HCT116 (cell line): ENCODE data around the gene AOC3. TPM values are rescaled to one million over a fixed set of nuclear protein-coding genes. Genes with fewer than 3 reads are reported as not detected.

Experiments used
- ATAC-seq: fragments of 200-7000 bp; cut with Tn5 transposase; 2 replicates; pipeline ENCODE4 v1.9.1; 2020; ENCODE audit warnings: mild to moderate bottlenecking, moderate library complexity
- BruUV-seq: library from RNA; stranded (reverse); fragments of 400-500 nt; replicated peaks from 2 replicates; lab custom pipeline; 2021; lab: Mats Ljungman, UMichigan
- CTCF ChIA-PET: fragments of 300-600 bp; sonication (Branson Sonifier 250); formaldehyde crosslinking; loops from one replicate; lab custom pipeline; 2021; ENCODE audit warnings: antibody characterized with exemption; lab: Charles Lee
- POLR2A ChIA-PET: fragments of 300-600, 350-600 bp; sonication (Branson Sonifier 250); formaldehyde crosslinking; loops from one replicate; lab custom pipeline; 2021; ENCODE audit warnings: antibody characterized with exemption; lab: Charles Lee
- RAD21 ChIA-PET, 2 experiments: fragments of 300-600 bp; sonication (Branson Sonifier 250); formaldehyde crosslinking; loops; one replicate each; lab custom pipeline; 2023; ENCODE audit warnings: low total read pairs in 2 of 2; ENCODE audit not compliant: uncharacterized antibody in 2 of 2, unreplicated experiment in 2 of 2, low non-redundant PET in 1 of 2; lab: Charles Lee
- DNase-seq: peaks from one replicate; pipeline ENCODE4 v3.0.0-alpha.2; 2010; ENCODE audit warnings: low read depth, low spot score
- H2AFZ ChIP-seq: fragments of 200-600 bp; shearing (Covaris generic), sonication (generic); 2 replicates; pipeline ENCODE4 v1.6.1; 2017; ENCODE audit warnings: low read depth, mixed run types, mixed read lengths, antibody characterized with exemption, low read length; ENCODE audit not compliant: poor library complexity, severe bottlenecking
- H3K27ac ChIP-seq: 2 replicates; pipeline ENCODE4 v1.5.1; 2012; ENCODE audit warnings: low read depth, low read length
- H3K27me3 ChIP-seq: fragments of 200-600 bp; sonication (generic); 2 replicates; pipeline ENCODE4 v1.6.1; 2016; ENCODE audit warnings: mixed run types, low read length, mixed read lengths; ENCODE audit not compliant: insufficient read depth
- H3K36me3 ChIP-seq, 2 experiments: fragments of 200-500 bp in 1 of 2; fragments of 200-600 bp in 1 of 2; sonication (Bioruptor generic) in 1 of 2; sonication (generic) in 1 of 2; 2 replicates each; pipeline versions ENCODE4 v1.5.1 to v1.6.1; 2014 to 2016; ENCODE audit warnings: low read length in 2 of 2, inconsistent platforms in 1 of 2, mixed read lengths in 1 of 2, mixed run types in 1 of 2; ENCODE audit not compliant: insufficient read depth in 2 of 2, control insufficient read depth in 1 of 2
- H3K4me1 ChIP-seq, 2 experiments: fragments of 200-600 bp in 1 of 2; sonication (generic) in 1 of 2; 2 replicates each; pipeline versions ENCODE4 v1.5.1 to v1.6.1; 2012 to 2017; ENCODE audit warnings: low read length in 2 of 2, inconsistent platforms in 1 of 2, mild to moderate bottlenecking in 1 of 2, mixed read lengths in 1 of 2, mixed run types in 1 of 2, moderate library complexity in 1 of 2; ENCODE audit not compliant: insufficient read depth in 2 of 2, control insufficient read depth in 1 of 2
- H3K4me2 ChIP-seq: fragments of 200-600 bp; sonication (generic); 2 replicates; pipeline ENCODE4 v1.6.1; 2017; ENCODE audit warnings: mixed run types, low read length, mixed read lengths
- H3K4me3 ChIP-seq, 2 experiments: fragments of 200-600 bp in 1 of 2; sonication (generic) in 1 of 2; replicated peaks in 1 of 2; 2 replicates each; pipeline ENCODE4 v1.5.1; 2011 to 2016; ENCODE audit warnings: low read length in 2 of 2, control low read depth in 1 of 2, low read depth in 1 of 2, mild to moderate bottlenecking in 1 of 2, mixed read lengths in 1 of 2, mixed run types in 1 of 2
- H3K79me2 ChIP-seq: fragments of 200-600 bp; sonication (generic); 2 replicates; pipeline ENCODE4 v1.6.1; 2017; ENCODE audit warnings: mild to moderate bottlenecking, mixed run types, low read length, moderate library complexity, mixed read lengths; ENCODE audit not compliant: insufficient read depth
- H3K9ac ChIP-seq: fragments of 200-600 bp; sonication (generic); 2 replicates; pipeline ENCODE4 v1.6.1; 2016; ENCODE audit warnings: low read length, mixed read lengths
- H3K9me2 ChIP-seq: fragments of 200-600 bp; sonication (generic), shearing (Covaris generic); 2 replicates; pipeline ENCODE4 v1.6.1; 2017; ENCODE audit warnings: mixed run types, mild to moderate bottlenecking, moderate library complexity; ENCODE audit not compliant: insufficient read depth
- H3K9me3 ChIP-seq, 2 experiments: fragments of 200-500 bp in 1 of 2; fragments of 200-600 bp in 1 of 2; sonication (Bioruptor generic) in 1 of 2; sonication (generic) in 1 of 2; 2 replicates each; pipeline ENCODE4 v1.6.1; 2014 to 2017; ENCODE audit warnings: low read length in 2 of 2, mixed read lengths in 2 of 2, inconsistent platforms in 1 of 2, low read depth in 1 of 2, mild to moderate bottlenecking in 1 of 2, mixed run types in 1 of 2, moderate library complexity in 1 of 2; ENCODE audit not compliant: control insufficient read depth in 1 of 2, insufficient read depth in 1 of 2
- H4K20me1 ChIP-seq: fragments of 200-600 bp; sonication (generic), shearing (Covaris generic); 2 replicates; pipeline ENCODE4 v1.6.1; 2017; ENCODE audit warnings: mixed run types, mild to moderate bottlenecking, moderate library complexity; ENCODE audit not compliant: insufficient read depth
- ELF1 ChIP-seq: IDR thresholded peaks from 2 replicates; pipeline ENCODE4 v1.6.1; 2012; ENCODE audit warnings: low read depth, borderline replicate concordance
- EZH2phosphoT487 ChIP-seq: fragments of 200-600 bp; IDR thresholded peaks from 2 replicates; pipeline ENCODE4 v1.6.1; 2018; ENCODE audit warnings: antibody characterized with exemption, borderline replicate concordance
- FOSL1 ChIP-seq: IDR thresholded peaks from 2 replicates; pipeline ENCODE4 v1.6.1; 2012; ENCODE audit warnings: low read depth
- JUND ChIP-seq: IDR thresholded peaks from 2 replicates; pipeline ENCODE4 v1.6.1; 2012
- TCF7L2 ChIP-seq: IDR thresholded peaks from 2 replicates; pipeline ENCODE4 v1.7.0; 2011; ENCODE audit warnings: borderline replicate concordance, inconsistent platforms; ENCODE audit not compliant: insufficient read depth, insufficient read length; ENCODE audit errors: extremely low read depth
- ZBTB33 ChIP-seq: IDR thresholded peaks from 2 replicates; pipeline ENCODE4 v1.6.1; 2011; ENCODE audit warnings: mild to moderate bottlenecking, low read length, moderate library complexity; ENCODE audit not compliant: insufficient replicate concordance; ENCODE audit errors: extremely low read depth
- ZFX ChIP-seq: fragments of 450-650 bp; IDR thresholded peaks from 2 replicates; pipeline ENCODE4 v1.6.1; 2017
- ZNF274 ChIP-seq: fragments of 200-500 bp; sonication (Bioruptor generic); IDR thresholded peaks from 2 replicates; pipeline ENCODE4 v1.6.1; 2014; ENCODE audit warnings: mild to moderate bottlenecking, low read depth, low read length, inconsistent platforms
- intact Hi-C: fragments of 100-400 bp; cut with micrococcal nuclease; formaldehyde crosslinking; loops from 2 replicates; pipeline ENCODE4 v1.10.0; 2022
- total RNA-seq: library from RNA; stranded (reverse); gene quantifications from one replicate; pipeline ENCODE4 v1.2.1, GENCODE V29; 2021; ENCODE audit not compliant: unreplicated experiment

AOC3 gene
- total RNA-seq, 1 experiment from 2014 or later, result 5.9 TPM

GRCh38 chr17:42878924-42879595 is 28.1 kb downstream of the AOC3 start:
- BruUV-seq, result no TSS peak
- DNase-seq, result no peak

More at GRCh38 chr17:42878924-42879595, 28.1 kb downstream of the AOC3 start:
- Histone ChIP-seq H3K27ac (no peak overlapping the region), H3K9me2 (no peaks in the 10 kb centered on the region), H3K4me3 (no peak overlapping the region), H3K79me2 (no peaks in the 10 kb centered on the region), H3K9me3 (no peaks in the 10 kb centered on the region), H3K9ac (no peak overlapping the region), H2AFZ (no peak overlapping the region), H3K27me3 (no peaks in the 10 kb centered on the region), H3K36me3 (no peaks in the 10 kb centered on the region), H3K4me1 (no peaks in the 10 kb centered on the region; a peak in 1 of 4 replicates), H3K4me2 (no peak overlapping the region), H4K20me1 (no peaks in the 10 kb centered on the region)
- no peak for TF ChIP-seq ZFX
- TF ChIP-seq ELF1, result no peak
- no peak for TF ChIP-seq FOSL1
- no peak for TF ChIP-seq ZNF274
- TF ChIP-seq ZBTB33, result no peak
- TF ChIP-seq JUND, result no peak
- TF ChIP-seq EZH2phosphoT487, result no peak
- no peak for TF ChIP-seq TCF7L2
- no peak for ATAC-seq
- ChIA-PET RAD21 (no interaction called here), CTCF (no interaction called here), POLR2A (no interaction called here)
- intact Hi-C loops, result no loop called here
